Measurements from ENCODE around the gene KAZN. TPM values are rescaled to one million over a fixed set of nuclear protein-coding genes. Genes with fewer than 3 reads are reported as not detected.

The KAZN gene
- total RNA-seq, 1 donor from 2014 or later = 11.6 TPM

DNA sequence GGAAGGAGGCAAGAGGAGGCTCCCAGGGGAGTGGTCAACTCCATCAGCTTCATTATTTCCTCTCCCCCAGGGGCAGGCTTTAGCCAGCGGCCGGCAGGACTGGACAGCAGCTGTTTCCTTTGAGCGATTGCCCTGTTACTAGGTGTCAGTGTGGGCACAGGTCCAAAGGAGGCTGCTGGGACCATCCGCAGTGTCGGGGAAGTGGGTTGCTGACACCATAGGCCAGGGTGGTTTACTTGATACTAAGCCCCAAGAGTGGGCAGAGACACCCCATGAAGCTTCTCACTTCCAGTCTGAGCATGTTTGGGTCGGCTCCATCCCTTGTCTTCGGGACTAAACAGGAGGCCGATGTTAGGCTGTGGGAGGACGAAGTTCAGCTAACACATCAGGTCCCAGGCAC lies 63.6 kb downstream of the KAZN start:
- TF ChIP-seq, protein P1, sequence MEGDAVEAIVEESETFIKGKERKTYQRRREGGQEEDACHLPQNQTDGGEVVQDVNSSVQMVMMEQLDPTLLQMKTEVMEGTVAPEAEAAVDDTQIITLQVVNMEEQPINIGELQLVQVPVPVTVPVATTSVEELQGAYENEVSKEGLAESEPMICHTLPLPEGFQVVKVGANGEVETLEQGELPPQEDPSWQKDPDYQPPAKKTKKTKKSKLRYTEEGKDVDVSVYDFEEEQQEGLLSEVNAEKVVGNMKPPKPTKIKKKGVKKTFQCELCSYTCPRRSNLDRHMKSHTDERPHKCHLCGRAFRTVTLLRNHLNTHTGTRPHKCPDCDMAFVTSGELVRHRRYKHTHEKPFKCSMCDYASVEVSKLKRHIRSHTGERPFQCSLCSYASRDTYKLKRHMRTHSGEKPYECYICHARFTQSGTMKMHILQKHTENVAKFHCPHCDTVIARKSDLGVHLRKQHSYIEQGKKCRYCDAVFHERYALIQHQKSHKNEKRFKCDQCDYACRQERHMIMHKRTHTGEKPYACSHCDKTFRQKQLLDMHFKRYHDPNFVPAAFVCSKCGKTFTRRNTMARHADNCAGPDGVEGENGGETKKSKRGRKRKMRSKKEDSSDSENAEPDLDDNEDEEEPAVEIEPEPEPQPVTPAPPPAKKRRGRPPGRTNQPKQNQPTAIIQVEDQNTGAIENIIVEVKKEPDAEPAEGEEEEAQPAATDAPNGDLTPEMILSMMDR (conservative IDR thresholded peaks at IDR 0.05) = no peak
- Mint-ChIP-seq H3K27me3 (ENCODE audit: low read depth) (no peaks in the 10 kb centered on the region), H3K4me3 (no peak overlapping the region), H3K4me1 (peaks cover 13% of the 10 kb centered on the region), H3K36me3 (ENCODE audit: low read depth) (peaks cover 3% of the 10 kb centered on the region), H3K9me3 (no peaks in the 10 kb centered on the region), H3K27ac (ENCODE audit: unreplicated experiment) (no peak overlapping the region)
- DNase-seq (ENCODE audit: low read depth, low spot score) = no peak

DNA sequence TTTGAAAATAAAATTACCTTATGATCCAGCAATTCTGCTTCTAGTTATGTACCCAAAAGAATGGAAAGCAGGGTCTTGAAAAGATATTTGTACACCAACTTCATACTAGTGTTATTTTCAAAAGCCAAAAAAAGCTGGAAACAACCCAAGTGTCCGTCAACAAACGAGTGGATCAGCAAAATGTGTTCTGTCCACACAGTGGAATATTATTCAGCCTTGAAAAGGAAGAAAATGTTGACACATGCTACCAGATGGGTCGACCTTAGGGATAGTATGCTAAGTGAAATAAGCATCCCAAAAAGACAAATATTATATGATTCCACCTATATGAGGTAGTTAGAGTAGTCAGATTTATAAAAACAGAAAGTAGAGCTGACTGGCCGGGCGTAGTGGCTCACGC lies 65.3 kb downstream of the KAZN start:
- DNase-seq (ENCODE audit: low read depth, low spot score) = no peak
- H3K4me3 Mint-ChIP-seq = no peak overlapping the region
- H3K4me1 Mint-ChIP-seq = peaks cover 17% of the 10 kb centered on the region
- TF ChIP-seq, protein P1 (conservative IDR thresholded peaks at IDR 0.05) = no peak
- H3K9me3 Mint-ChIP-seq = no peaks in the 10 kb centered on the region
- H3K27ac Mint-ChIP-seq (ENCODE audit: unreplicated experiment) = no peak overlapping the region
- no peaks in the 10 kb centered on the region for H3K27me3 Mint-ChIP-seq (ENCODE audit: low read depth)
- peaks cover 3% of the 10 kb centered on the region for H3K36me3 Mint-ChIP-seq (ENCODE audit: low read depth)

DNA sequence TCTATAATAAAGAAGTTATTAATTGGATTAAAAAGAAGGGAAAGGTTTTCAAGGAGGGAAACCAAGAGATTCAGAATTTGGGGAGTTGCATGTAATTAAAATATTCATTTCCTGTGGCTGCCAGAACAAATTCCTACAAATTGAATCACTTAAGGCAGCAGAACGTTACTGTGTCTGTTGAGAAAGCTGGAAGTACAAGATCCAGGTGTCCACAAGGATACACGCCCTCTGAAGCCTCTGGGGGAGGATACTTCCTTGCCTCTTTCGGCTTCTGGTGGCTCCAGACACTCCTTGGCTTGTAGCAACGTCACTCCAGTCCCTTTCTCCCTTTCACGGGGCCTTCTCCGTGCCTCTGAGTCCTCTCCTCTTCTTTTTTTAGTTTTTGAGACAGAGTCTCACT lies 67.9 kb downstream of the KAZN start:
- H3K4me3 Mint-ChIP-seq = no peak overlapping the region
- DNase-seq (ENCODE audit: low read depth, low spot score) = no peak
- H3K4me1 Mint-ChIP-seq = peaks cover 9% of the 10 kb centered on the region
- TF ChIP-seq, protein P1 (conservative IDR thresholded peaks at IDR 0.05) = no peak
- H3K9me3 Mint-ChIP-seq = no peaks in the 10 kb centered on the region
- H3K27ac Mint-ChIP-seq (ENCODE audit: unreplicated experiment) = no peak overlapping the region
- H3K27me3 Mint-ChIP-seq (ENCODE audit: low read depth) = no peaks in the 10 kb centered on the region
- peaks cover 3% of the 10 kb centered on the region for H3K36me3 Mint-ChIP-seq (ENCODE audit: low read depth)

DNA sequence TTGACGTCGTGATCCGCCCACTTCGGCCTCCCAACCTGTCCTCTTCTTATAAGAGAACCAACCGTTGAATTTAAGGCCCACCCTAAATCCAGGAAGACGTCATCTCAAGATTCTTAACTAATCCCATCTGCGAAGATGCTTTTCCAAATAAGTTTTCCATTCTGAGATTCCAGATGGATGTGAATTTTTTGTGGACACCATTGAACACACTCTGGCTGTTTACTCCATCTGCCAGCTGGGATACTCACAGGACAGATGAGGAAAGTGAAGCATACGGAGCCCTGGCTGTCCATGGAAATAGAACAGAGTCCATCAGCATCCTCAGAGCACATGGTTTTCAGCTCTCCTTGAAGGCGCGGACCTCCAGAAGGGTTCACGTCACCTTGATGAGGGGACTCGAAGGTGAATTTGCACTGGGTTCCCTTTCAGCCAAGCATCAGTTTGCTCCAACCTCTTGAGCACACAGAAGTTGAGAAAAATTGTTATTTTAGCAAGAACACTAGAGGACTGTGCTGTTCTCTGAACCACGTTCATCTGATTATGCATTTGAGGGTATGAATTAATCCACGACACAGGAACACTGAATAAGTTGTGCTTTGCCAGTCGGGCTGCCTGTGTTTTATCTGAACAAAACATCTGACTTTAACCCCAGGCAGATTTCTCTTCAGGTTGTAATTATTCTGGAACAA lies 68.6 kb downstream of the KAZN start:
- DNase-seq (ENCODE audit: low read depth, low spot score) = no peak
- TF ChIP-seq, protein P1 (conservative IDR thresholded peaks at IDR 0.05) = no peak
- no peak overlapping the region for H3K4me3 Mint-ChIP-seq

DNA sequence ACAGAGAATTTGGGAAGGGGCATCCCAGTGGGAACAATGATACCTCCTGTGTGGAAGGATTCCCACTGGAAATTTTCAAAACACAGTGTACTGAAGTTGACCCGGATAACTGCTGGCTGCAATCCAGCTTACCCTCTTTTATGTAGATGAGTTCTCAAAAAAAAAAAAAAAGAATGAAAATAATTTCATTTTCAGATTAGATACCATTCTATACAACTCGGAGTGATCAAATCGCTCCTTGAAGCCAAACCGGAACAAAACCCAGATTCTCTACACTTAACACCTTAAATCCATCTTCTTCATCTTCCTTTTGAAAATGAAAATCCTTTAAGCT lies 69.1 kb downstream of the KAZN start:
- Mint-ChIP-seq H3K4me3 (no peak overlapping the region), H3K27me3 (ENCODE audit: low read depth) (no peaks in the 10 kb centered on the region), H3K36me3 (ENCODE audit: low read depth) (peaks cover 7% of the 10 kb centered on the region), H3K27ac (ENCODE audit: unreplicated experiment) (no peak overlapping the region), H3K9me3 (no peaks in the 10 kb centered on the region), H3K4me1 (peaks cover 21% of the 10 kb centered on the region)
- DNase-seq (ENCODE audit: low read depth, low spot score) = no peak
- TF ChIP-seq, protein P1 (conservative IDR thresholded peaks at IDR 0.05) = no peak

More for the DNA sequence above, 68.6 kb downstream of the KAZN start:
- peaks cover 3% of the 10 kb centered on the region for H3K36me3 Mint-ChIP-seq (ENCODE audit: low read depth)
- no peak overlapping the region for H3K27ac Mint-ChIP-seq (ENCODE audit: unreplicated experiment)
- H3K4me1 Mint-ChIP-seq = peaks cover 16% of the 10 kb centered on the region
- no peaks in the 10 kb centered on the region for H3K27me3 Mint-ChIP-seq (ENCODE audit: low read depth)
- no peaks in the 10 kb centered on the region for H3K9me3 Mint-ChIP-seq

Measured in neural crest cell (in vitro differentiated cells).